IPS-NIHi7 (cell line): ENCODE measurements around the gene DCAF11.

Experiments used
- DNase-seq: peaks from one replicate; pipeline ENCODE4 v3.0.0; 2012; ENCODE audit warnings: mixed read lengths; ENCODE audit errors: extremely low spot score

DCAF11 gene

GRCh38 chr14:24139272-24139934 is 24.8 kb downstream of the DCAF11 start:
- no peak for DNase-seq

GRCh38 chr14:24141097-24141880 is 26.7 kb downstream of the DCAF11 start, which contains the start of gene EMC9:
Gene EMC9 (minus strand): TSS chr14:24141591. CDS start chr14:24141304, 287 bp downstream.
- DNase-seq: peak; percentile 96

DNA sequence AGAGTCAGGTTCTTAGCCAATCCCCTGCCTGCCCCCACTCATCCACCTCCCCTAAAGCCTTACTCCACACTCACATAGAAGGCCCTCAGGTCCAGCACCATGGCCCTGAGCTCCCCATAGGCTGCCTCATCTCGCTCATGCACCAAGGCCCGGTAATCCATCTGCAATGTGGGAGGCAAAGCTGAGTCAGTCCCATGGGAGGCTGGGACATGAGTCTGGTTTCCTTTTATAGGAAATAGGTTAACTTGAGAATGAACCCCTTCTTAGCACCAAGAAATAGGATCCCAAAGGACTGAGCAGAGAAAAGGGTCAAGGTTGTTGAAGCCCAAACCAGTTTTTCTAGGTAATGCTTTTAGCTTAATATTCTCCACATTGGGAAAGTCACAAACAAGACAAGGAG is 28.9 kb downstream of the DCAF11 start:
- no peak for DNase-seq

DNA sequence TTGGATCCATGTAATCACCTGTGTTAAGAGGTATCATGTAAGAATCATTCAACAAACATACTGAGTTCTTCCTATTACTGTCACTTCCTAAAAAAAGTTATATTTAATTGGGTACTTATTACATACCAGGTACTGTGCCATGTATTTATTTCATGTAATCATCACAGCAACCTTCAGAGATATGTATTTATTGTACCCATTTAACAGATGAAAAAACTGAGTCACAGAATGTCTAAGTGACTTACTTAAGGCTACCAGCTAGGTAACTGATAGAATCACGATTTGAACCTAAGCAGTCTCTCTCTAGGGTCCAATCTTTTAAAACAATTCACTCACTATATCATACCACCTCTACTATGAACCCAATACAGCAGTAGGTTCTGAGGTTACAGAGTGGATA is 29.9 kb downstream of the DCAF11 start:
- DNase-seq: no peak

DNA sequence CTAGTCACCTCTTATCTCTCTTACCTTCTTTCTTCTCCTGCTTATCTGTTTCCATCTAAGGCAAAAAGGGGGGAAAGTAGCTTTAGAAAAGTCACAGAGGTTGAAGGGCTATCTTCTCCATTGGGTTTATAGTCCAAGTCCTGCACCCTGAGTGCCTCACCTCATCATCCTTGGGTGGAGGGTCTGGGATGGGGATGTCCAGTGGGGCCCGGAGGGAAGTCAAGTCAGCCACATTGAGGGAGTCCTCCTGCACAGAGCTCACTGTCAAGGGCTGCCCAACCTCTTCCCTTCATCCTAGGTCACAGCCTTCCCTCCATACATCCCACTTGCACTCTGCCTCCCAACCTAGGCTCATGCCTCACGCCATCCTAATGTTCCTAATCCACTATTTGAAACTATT is 30.6 kb downstream of the DCAF11 start:
- no peak for DNase-seq

DNA sequence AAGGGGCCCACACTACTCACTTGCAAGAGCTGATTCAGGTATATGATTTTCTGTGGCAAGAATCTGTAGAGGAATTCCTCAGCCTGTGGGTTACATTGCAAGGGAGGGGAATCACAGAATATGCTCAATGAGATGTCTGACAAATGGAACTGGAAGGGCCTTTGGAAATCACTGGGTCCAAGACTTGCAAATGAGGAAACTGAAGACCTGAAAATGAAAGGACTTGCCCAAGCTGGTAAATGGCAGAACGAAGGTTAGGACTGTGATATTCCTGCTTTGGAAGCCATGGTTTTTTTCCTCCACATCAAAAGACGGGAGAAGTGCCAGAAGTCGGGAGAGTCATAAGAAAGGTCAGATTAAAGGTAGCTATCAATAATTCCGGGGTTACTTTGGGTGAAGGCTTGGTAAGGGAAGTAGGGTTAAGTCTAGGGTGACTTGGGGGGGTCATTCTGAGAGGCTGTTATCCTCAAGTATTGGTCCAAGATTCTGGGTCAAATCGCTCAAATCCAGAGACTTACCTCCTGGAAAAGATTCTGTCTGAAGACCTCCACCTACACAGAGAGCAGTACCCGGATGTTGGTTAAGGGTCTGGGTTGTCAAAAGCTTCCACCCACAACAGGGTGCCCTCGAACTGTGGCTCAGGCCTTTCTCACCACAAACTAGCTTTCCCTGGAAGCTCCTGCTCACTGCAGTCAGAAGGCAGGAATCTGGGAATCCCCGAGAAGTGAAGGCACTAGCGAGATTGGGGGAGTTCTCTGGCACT is 31.3 kb downstream of the DCAF11 start:
- DNase-seq: no peak

GRCh38 chr14:24146453-24146977 is 31.9 kb downstream of the DCAF11 start, which contains the start of gene PSME2:
Gene PSME2 (minus strand): TSS chr14:24146610. CDS start chr14:24146581, 29 bp downstream.
- peak; percentile 98 for DNase-seq

DNA sequence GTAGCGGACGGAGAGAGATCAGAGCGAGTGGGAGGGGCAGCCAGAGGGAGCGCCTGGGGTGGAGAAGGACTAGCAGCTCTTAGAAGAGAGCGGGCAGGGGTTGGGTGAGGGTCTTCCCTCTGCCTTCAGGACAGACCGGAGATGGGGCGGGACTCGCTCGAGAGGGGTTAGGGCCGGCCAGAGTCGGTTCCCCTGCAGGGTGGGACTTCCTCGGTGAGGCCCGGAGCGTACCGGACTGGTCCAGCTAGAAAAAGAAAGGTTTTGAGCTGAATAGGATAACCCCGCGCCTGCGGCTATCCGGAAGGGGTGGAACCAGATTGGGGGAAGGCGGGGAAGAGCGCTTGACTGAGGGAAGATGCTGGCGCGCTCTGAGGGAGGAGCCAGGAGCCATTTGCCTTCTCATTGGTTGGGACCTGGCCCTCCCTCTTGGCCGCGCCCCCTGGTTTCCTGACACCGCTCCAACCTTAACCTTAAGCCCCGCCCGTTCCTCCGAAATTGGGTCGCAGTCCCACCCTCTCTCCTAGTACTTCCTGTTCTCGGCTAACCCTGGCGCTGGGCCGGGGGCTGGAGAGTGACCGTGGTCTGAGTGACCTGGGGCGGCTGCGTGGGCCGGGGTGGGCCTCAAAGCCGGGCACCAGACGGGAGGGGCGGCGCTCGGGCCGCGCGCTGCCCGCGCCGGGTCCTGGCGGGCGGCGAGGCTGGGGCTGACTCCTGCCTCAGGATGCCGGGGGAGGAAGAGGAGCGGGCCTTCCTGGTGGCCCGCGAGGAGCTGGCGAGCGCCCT is 32.6 kb downstream of the DCAF11 start, which contains the start of gene RNF31:
RNF31 (plus strand) TSS at position 521 of the 783 bp plus-strand sequence; CDS start at position 722, 201 bp downstream.
- DNase-seq: peak; percentile 97

DNA sequence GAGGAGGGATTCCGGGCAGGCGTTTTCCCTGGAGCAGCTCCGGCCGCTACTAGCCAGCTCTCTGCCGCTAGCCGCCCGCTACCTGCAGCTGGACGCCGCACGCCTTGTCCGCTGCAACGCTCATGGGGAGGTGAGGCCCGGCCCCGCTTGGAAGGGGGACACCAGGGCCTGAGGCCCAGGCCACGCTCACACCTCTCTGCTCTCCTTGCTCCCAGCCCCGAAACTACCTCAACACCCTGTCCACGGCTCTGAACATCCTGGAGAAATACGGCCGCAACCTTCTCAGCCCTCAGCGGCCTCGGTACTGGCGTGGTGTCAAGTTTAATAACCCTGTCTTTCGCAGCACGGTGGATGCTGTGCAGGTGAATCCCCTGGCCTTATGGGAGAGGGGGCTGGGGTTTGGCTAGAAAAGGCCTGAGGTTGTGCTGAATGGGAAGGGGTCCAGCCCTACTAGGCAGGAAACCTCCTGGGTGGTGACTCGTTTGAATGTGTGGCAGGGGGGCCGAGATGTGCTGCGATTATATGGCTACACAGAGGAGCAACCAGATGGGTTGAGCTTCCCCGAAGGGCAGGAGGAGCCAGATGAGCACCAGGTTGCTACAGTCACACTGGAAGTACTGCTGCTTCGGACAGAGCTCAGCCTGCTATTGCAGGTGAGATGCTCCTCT is 33.3 kb downstream of the DCAF11 start:
- no peak for DNase-seq

- no peak for DNase-seq
Measured at GRCh38 chr14:24149302-24149969, 34.9 kb downstream of the DCAF11 start.

GRCh38 chr14:24150061-24150460 is 35.5 kb downstream of the DCAF11 start:
- no peak for DNase-seq

- no peak for DNase-seq
Measured at GRCh38 chr14:24150567-24150966, 36.0 kb downstream of the DCAF11 start.

DNA sequence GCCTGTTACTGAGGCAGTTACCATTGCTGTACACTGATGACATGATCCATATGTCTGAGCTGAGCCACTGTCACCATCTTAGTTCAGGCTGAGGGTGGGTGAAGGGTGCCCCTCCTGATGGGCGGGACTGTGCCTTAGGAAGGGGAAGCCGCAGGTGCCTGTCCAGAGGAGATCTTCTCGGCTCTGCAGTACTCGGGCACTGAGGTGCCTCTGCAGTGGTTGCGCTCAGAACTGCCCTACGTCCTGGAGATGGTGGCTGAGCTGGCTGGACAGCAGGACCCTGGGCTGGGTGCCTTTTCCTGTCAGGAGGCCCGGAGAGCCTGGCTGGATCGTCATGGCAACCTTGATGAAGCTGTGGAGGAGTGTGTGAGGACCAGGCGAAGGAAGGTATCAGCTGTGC is 36.4 kb downstream of the DCAF11 start:
- DNase-seq: no peak

DNA sequence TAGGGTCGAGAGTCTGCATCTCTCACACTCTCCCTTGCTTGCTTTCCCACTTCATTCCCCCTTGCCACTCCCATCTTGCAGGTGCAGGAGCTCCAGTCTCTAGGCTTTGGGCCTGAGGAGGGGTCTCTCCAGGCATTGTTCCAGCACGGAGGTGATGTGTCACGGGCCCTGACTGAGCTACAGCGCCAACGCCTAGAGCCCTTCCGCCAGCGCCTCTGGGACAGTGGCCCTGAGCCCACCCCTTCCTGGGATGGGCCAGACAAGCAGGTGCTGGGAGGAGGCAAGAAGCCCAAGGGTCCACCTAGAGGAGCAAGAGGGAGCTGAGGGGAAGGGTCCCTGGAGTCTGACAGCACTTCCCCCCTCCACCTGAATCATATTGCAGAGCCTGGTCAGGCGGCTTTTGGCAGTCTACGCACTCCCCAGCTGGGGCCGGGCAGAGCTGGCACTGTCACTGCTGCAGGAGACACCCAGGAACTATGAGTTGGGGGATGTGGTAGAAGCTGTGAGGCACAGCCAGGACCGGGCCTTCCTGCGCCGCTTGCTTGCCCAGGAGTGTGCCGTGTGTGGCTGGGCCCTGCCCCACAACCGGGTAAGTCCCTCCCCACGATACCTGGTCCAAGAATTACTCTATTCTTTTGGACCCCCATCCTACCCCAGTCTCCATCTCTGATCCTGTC is 37.0 kb downstream of the DCAF11 start:
- DNase-seq: no peak

GRCh38 chr14:24155100-24155499 is 40.5 kb downstream of the DCAF11 start:
- no peak for DNase-seq

GRCh38 chr14:24156840-24157239 is 42.3 kb downstream of the DCAF11 start:
- no peak for DNase-seq

DNA sequence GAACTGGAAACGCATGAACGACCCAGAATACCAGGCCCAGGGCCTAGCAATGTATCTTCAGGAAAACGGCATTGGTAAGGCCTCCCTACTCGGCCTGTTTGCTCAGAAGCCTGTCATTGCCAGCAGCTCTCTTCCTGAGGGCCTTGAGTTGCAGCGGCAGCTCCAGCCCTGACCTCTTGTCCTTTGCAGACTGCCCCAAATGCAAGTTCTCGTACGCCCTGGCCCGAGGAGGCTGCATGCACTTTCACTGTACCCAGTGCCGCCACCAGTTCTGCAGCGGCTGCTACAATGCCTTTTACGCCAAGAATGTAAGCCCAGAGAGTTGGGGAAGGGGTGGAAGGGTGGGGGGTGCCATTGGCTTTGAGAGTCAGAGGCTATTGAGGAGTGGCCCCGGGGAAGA is 42.8 kb downstream of the DCAF11 start:
- no peak for DNase-seq

GRCh38 chr14:24159777-24160498 is 45.4 kb downstream of the DCAF11 start:
- DNase-seq: no peak

- no peak for DNase-seq
Measured at GRCh38 chr14:24160499-24160849, 45.9 kb downstream of the DCAF11 start.
